ENCODE data around the gene MAPKAP1.

Gene MAPKAP1

GRCh38 chr9:125514468-125514867 lies 192.5 kb downstream of the MAPKAP1 start:
- Histone ChIP-seq H3K27ac (ENCODE audit: low read depth, low read length, poor library complexity, severe bottlenecking) (no peak overlapping the region), H3K4me2 (ENCODE audit: low read length) (no peak overlapping the region), H4K20me1 (ENCODE audit: insufficient read depth, low read length) (no peaks in the 10 kb centered on the region), H3K27me3 (ENCODE audit: insufficient read depth, low read length) (no peaks in the 10 kb centered on the region), H3K9me3 (ENCODE audit: low read length) (no peaks in the 10 kb centered on the region), H3K4me1 (ENCODE audit: insufficient read depth, low read length, severe bottlenecking) (no peaks in the 10 kb centered on the region), H3F3A (ENCODE audit: insufficient read depth, low read length) (no peaks in the 10 kb centered on the region), H3K9ac (ENCODE audit: low read length) (no peak overlapping the region), H3K36me3 (ENCODE audit: insufficient read depth, low read length) (no peaks in the 10 kb centered on the region), H2AFZ (ENCODE audit: low read length) (no peak overlapping the region), H3K9me2 (ENCODE audit: low read depth, low read length) (no peaks in the 10 kb centered on the region), H3K79me2 (ENCODE audit: insufficient read depth, low read length) (no peaks in the 10 kb centered on the region), H3K4me3 (ENCODE audit: low read depth, low read length, poor library complexity, severe bottlenecking) (no peak overlapping the region)
- TF ChIP-seq EZH2 (IDR thresholded peaks at IDR 0.05; ENCODE audit: borderline replicate concordance, low read length): no peak
- TF ChIP-seq, protein P1, sequence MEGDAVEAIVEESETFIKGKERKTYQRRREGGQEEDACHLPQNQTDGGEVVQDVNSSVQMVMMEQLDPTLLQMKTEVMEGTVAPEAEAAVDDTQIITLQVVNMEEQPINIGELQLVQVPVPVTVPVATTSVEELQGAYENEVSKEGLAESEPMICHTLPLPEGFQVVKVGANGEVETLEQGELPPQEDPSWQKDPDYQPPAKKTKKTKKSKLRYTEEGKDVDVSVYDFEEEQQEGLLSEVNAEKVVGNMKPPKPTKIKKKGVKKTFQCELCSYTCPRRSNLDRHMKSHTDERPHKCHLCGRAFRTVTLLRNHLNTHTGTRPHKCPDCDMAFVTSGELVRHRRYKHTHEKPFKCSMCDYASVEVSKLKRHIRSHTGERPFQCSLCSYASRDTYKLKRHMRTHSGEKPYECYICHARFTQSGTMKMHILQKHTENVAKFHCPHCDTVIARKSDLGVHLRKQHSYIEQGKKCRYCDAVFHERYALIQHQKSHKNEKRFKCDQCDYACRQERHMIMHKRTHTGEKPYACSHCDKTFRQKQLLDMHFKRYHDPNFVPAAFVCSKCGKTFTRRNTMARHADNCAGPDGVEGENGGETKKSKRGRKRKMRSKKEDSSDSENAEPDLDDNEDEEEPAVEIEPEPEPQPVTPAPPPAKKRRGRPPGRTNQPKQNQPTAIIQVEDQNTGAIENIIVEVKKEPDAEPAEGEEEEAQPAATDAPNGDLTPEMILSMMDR (IDR thresholded peaks at IDR 0.05; ENCODE audit: low read length): no peak

DNA sequence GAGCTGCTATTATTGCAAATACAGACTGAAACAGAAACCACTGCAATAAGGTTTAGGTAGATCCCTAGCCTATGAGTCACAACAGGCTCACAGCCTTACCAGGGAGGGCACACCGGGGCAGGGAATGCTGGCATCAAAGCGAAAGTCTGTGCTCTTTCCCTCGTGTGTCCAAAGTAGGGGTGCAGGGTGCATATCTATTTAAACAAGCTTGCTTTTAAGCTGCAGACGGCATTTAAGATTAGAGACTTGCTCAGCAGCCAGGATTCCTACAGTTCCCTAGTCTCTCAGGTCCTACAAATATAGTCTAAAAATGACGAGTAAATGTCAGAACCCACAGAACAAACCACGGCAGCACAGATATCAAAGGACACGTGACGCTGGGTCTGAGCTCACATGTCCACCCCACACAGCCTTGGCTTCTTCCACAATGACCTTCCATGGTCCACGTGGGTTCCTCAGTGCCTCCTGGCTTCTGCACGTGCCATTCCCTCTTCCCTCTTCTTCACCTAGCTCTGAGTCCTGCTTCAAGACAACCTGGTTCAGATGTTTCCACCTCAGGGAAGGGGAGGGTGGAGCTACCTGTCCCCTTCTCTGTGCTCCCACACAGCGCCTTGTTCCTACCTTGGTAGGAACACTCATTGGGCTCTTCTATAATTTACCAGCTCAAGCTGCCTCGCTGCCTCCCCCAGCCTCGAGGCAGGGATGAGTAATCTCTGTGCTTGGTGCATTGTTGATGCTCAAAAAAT lies 193.2 kb downstream of the MAPKAP1 start:
- TF ChIP-seq, protein P1 (IDR thresholded peaks at IDR 0.05; ENCODE audit: low read length): no peak
- no peak for TF ChIP-seq EZH2 (IDR thresholded peaks at IDR 0.05; ENCODE audit: borderline replicate concordance, low read length)
- no peak overlapping the region; the same call in 1 of the 2 replicates for H3K4me2 ChIP-seq (ENCODE audit: low read length)
- H3K36me3 ChIP-seq (ENCODE audit: insufficient read depth, low read length): no peaks in the 10 kb centered on the region
- H3F3A ChIP-seq (ENCODE audit: insufficient read depth, low read length): no peaks in the 10 kb centered on the region
- no peaks in the 10 kb centered on the region for H3K4me1 ChIP-seq (ENCODE audit: insufficient read depth, low read length, severe bottlenecking)
- no peak overlapping the region for H3K27ac ChIP-seq (ENCODE audit: low read depth, low read length, poor library complexity, severe bottlenecking)
- no peak overlapping the region for H3K9ac ChIP-seq (ENCODE audit: low read length)
- no peaks in the 10 kb centered on the region for H3K27me3 ChIP-seq (ENCODE audit: insufficient read depth, low read length)
- H2AFZ ChIP-seq (ENCODE audit: low read length): no peak overlapping the region
- H4K20me1 ChIP-seq (ENCODE audit: insufficient read depth, low read length): no peaks in the 10 kb centered on the region
- H3K9me3 ChIP-seq (ENCODE audit: low read length): no peaks in the 10 kb centered on the region
- H3K4me3 ChIP-seq (ENCODE audit: low read depth, low read length, poor library complexity, severe bottlenecking): no peak overlapping the region
- H3K9me2 ChIP-seq (ENCODE audit: low read depth, low read length): no peaks in the 10 kb centered on the region
- no peaks in the 10 kb centered on the region for H3K79me2 ChIP-seq (ENCODE audit: insufficient read depth, low read length)

DNA sequence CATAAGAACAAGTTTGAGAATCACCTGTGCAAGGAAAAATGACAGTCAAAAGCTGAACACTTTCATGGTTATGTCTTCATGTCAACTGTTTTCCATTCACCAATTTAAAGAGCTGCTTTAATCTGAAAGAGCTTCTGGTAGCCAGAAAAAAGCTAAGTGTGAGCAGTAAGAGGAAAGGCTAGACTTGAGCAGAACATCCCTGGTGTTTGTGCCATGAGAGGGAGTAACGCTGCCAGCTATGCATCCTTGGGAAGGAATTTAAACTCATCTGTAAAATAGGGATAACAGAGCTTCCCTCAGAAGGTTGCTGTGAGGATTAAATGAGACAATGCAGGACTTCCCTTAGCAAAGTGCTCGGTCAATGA lies 193.7 kb downstream of the MAPKAP1 start:
- H3K4me2 ChIP-seq (ENCODE audit: low read length): no peak overlapping the region; the same call in 1 of the 2 replicates
- H3K27me3 ChIP-seq (ENCODE audit: insufficient read depth, low read length): no peaks in the 10 kb centered on the region
- no peaks in the 10 kb centered on the region for H3K36me3 ChIP-seq (ENCODE audit: insufficient read depth, low read length)
- no peak overlapping the region for H3K27ac ChIP-seq (ENCODE audit: low read depth, low read length, poor library complexity, severe bottlenecking)
- H3K4me1 ChIP-seq (ENCODE audit: insufficient read depth, low read length, severe bottlenecking): no peaks in the 10 kb centered on the region
- H3F3A ChIP-seq (ENCODE audit: insufficient read depth, low read length): no peaks in the 10 kb centered on the region
- H3K4me3 ChIP-seq (ENCODE audit: low read depth, low read length, poor library complexity, severe bottlenecking): no peak overlapping the region
- H3K9me2 ChIP-seq (ENCODE audit: low read depth, low read length): no peaks in the 10 kb centered on the region
- no peaks in the 10 kb centered on the region for H4K20me1 ChIP-seq (ENCODE audit: insufficient read depth, low read length)
- H2AFZ ChIP-seq (ENCODE audit: low read length): no peak overlapping the region
- no peak for TF ChIP-seq EZH2 (IDR thresholded peaks at IDR 0.05; ENCODE audit: borderline replicate concordance, low read length)
- TF ChIP-seq, protein P1 (IDR thresholded peaks at IDR 0.05; ENCODE audit: low read length): no peak
- H3K9me3 ChIP-seq (ENCODE audit: low read length): no peaks in the 10 kb centered on the region
- no peak overlapping the region for H3K9ac ChIP-seq (ENCODE audit: low read length)
- H3K79me2 ChIP-seq (ENCODE audit: insufficient read depth, low read length): no peaks in the 10 kb centered on the region
